ENCODE data around the gene HOXA13. TPM values are rescaled to one million over a fixed set of nuclear protein-coding genes. Genes with fewer than 3 reads are reported as not detected.

The HOXA13 gene
- total RNA-seq, 1 donor from 2014 or later = not detected

DNA sequence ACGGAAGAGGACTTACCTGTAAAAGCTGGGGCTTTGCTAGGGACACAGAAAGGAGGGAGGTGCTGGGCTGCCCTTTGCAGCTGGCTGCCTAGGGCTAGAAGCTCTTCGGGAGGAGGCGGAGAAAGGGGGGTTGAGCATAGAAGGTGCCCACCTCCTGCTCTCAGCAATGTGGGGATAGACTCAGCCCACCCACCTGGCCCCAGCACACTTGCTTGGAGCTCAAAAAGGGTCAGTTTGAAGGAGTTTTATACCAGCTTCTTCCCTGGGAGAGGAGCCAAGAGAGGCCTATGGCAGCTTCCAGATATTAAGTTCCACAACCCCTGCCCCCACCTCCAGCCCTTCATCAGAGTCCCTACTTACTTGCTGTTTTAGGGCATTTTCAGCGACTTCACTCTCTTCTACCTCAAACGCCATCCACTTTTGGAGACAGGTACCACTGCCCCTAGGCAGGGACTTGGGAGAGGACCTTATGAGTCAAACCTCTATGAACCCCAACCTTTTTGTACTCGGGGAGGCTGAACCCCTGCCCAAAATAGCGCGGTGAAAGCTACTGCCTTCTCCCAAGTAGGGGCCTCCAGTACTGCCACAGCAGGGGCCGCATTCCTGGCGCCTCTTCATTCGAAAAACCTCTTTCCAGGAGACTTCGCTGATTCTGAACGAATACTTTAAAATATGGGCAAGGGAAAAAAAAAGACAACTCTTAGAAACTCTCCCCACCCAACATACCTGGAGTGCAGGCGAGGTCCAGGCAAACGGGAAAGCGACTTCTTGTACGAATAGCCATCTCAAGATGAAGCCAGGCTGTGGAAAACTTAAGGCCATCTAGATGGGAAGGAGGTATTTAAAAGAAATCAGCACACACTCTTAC, 41.5 kb upstream of the HOXA13 start:
- no peak for DNase-seq (ENCODE audit: low read depth)
- H3K4me3 ChIP-seq (ENCODE audit: low read depth, low read length) = no peak overlapping the region
- TF ChIP-seq, protein P1, sequence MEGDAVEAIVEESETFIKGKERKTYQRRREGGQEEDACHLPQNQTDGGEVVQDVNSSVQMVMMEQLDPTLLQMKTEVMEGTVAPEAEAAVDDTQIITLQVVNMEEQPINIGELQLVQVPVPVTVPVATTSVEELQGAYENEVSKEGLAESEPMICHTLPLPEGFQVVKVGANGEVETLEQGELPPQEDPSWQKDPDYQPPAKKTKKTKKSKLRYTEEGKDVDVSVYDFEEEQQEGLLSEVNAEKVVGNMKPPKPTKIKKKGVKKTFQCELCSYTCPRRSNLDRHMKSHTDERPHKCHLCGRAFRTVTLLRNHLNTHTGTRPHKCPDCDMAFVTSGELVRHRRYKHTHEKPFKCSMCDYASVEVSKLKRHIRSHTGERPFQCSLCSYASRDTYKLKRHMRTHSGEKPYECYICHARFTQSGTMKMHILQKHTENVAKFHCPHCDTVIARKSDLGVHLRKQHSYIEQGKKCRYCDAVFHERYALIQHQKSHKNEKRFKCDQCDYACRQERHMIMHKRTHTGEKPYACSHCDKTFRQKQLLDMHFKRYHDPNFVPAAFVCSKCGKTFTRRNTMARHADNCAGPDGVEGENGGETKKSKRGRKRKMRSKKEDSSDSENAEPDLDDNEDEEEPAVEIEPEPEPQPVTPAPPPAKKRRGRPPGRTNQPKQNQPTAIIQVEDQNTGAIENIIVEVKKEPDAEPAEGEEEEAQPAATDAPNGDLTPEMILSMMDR (conservative IDR thresholded peaks at IDR 0.05; ENCODE audit: low read depth, low read length) = no peak

DNA sequence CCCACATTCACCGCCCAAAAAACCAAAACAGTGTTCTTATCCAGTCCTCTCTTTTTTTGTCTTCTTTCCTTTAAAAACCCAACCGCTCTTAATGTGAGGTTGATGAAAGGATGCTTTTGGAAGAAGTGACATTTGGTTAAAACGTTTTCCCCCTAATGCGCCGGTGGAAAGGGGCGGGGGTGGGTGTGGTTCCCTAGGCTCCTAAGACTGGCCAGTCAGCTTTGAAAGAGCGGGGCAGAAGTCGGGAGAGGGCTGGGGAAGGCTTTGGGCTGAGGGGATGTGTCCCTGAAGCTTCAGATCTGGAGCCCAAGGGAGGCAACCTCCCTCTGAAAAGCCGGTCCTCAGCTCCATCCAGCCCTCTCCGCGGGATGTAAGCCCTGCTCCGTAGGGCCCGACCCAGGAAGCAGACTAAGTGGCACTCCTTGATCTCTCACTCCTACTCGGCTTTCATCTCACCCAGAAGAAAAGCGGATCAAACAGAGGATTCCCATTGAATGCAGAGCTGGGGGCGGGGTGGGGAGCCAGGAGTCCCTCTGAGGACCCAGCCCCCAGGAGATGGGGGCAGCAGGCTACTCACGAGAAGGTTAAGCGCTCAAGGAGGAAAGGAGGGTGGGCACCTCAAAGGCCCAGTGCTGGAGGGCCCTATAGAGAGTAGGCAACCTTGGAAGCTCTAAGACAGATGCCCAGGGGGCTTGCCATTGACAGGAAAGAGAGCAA, 40.3 kb upstream of the HOXA13 start:
- no peak overlapping the region for H3K4me3 ChIP-seq (ENCODE audit: low read depth, low read length)
- TF ChIP-seq, protein P1 (conservative IDR thresholded peaks at IDR 0.05; ENCODE audit: low read depth, low read length) = no peak
- DNase-seq (ENCODE audit: low read depth) = no peak

DNA sequence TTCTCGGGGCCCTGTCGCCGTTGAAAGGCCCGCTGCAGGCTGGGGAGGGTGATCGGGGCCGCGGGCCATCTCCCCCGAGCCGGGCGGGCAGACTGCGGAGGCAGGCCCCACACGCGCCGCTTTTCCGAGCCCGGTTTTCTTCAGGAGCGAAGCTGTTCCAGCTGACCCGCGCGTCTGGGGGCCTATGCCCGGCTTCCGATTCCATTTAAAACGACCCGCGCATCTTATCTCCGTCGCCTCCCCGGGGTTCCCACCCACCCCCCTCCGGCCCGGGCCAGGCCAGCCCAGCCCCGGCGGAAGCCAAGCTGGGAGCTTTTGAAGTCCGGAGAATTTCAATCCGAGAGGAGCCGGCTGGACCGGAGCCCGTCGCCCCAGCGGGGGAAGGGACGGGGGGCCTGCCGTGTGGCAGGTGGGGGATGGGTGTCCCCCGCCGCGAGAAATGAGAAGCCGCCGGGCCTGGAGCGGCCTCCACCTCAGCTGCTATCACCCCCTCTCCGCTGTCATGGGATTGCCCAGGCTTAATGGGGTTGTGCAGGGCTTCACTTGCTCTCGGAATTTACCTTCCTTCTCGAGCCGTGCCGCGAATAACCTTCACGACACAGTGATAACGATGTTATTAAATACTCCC, 39.6 kb upstream of the HOXA13 start:
- H3K4me3 ChIP-seq (ENCODE audit: low read depth, low read length) = no peak overlapping the region

DNA sequence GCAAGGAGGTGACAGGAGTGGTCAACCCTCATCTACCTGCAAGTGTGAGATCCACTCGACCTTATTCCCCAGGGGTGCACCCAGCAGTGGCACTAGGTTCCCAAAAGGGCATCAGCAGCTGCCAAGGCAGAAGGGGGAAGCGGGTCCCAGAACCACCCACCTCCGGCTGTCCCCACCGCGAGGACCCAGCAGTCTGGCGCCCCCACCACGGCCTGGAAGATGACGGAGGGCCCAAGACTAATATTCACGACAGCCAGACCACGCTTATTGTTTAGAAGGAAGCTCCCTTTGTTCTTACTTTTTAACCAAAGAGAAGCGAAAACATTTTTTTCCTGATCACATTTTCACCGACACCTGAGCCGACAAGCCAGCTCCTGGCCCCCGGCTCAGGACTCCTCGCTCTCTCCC, 39.1 kb upstream of the HOXA13 start:
- TF ChIP-seq, protein P1 (conservative IDR thresholded peaks at IDR 0.05; ENCODE audit: low read depth, low read length) = no peak
- DNase-seq (ENCODE audit: low read depth) = no peak
- H3K4me3 ChIP-seq (ENCODE audit: low read depth, low read length) = no peak overlapping the region

More for the DNA sequence above, 39.6 kb upstream of the HOXA13 start:
- TF ChIP-seq, protein P1 (conservative IDR thresholded peaks at IDR 0.05; ENCODE audit: low read depth, low read length) = no peak
- DNase-seq (ENCODE audit: low read depth) = no peak

DNA sequence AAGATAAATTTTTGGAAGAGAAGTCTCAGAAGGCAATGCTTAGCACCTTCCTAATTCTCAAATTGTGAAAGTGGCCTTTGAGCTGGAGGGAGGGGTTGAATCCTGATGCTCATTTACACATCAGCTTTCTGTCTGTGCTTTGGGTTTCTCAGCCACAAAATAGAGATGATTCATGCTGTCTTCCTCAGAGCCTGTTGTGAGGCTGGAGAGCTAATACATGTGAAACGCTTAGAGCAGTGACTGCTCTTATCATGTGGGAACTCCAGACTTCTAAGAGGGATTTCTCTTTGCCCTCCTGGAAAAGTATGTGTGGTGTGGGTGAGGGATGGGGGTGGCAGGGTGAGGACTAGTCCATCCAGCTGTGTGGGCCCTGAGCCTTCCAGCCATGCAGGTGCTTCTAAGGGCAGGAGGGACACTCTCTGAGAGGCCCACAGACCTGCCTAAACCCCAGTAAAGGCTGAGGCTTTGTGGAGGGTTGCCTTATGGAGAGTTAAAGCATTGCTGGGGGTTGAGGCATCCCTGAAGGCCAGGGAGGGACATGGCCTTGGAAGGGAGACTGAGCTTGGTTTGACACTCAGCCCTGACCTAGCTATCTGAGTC, 37.9 kb upstream of the HOXA13 start:
- no peak for DNase-seq (ENCODE audit: low read depth)
- TF ChIP-seq, protein P1 (conservative IDR thresholded peaks at IDR 0.05; ENCODE audit: low read depth, low read length) = no peak
- no peak overlapping the region for H3K4me3 ChIP-seq (ENCODE audit: low read depth, low read length)

DNA sequence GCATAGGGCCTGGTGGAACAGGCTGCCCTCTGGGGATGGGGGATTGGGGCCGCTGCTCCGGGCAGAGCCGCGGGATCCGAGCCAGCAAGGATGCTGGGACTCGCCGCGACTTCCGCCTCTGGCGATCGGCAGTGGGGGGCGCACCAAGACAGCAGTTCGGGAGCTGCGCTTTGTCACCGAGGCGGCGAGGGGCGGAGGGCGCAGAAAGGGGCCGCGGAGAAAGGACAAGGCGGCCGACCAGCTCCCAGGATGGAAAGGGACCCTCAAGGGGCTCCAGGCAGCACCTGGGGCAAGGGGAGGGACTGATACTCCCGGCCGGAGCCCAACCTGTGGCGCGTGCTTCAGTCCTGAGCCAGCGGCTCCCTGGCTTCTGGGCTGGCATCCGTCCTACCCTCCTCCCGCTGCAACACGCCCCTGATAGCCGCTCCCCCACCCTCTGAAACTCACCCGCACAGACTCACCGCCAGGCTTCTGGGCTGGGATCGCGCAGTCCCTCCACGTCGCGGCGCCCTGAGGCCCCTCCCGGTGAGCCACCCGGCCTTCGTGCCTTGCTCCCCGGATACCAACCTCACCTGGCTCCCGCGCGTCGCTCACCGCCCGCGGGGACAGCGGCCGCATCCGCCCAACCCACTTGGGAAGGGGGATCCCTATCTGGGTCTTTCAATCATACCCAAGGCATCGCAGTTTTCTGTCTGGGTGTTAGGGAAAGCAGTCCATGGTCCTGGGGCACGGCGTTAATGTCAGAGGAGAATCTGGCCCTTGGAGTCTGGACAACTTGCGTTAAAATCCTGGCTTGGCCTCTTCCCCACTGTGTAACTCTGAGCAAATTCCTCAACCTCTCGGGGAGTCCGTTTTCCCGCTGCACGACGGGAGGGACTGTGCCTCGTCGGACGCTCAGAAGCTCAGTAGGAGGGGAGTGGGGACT, 35.8 kb upstream of the HOXA13 start:
- H3K4me3 ChIP-seq (ENCODE audit: low read depth, low read length) = peak overlapping the region; percentile 57
- TF ChIP-seq, protein P1 (conservative IDR thresholded peaks at IDR 0.05; ENCODE audit: low read depth, low read length) = peak; percentile 49
- no peak for DNase-seq (ENCODE audit: low read depth)

All from epithelial cell of proximal tubule (primary cell).